ENCODE data around the gene SGSM2.

SGSM2 gene

GRCh38 chr17:2379489-2380225 lies 42.4 kb downstream of the SGSM2 start:
- H3K4me3 ChIP-seq (ENCODE audit: low read length), result no peak overlapping the region
- no peak for DNase-seq (ENCODE audit: low read depth)
- TF ChIP-seq CTCF (conservative IDR thresholded peaks at IDR 0.05; ENCODE audit: low read depth, low read length), result no peak

- no peak for DNase-seq (ENCODE audit: low read depth)
- H3K4me3 ChIP-seq (ENCODE audit: low read length), result no peak overlapping the region
- TF ChIP-seq CTCF (conservative IDR thresholded peaks at IDR 0.05; ENCODE audit: low read depth, low read length), result no peak
Measured at GRCh38 chr17:2380226-2380922, 43.1 kb downstream of the SGSM2 start.

- no peak overlapping the region for H3K4me3 ChIP-seq (ENCODE audit: low read length)
- DNase-seq (ENCODE audit: low read depth), result no peak
- no peak for TF ChIP-seq CTCF (conservative IDR thresholded peaks at IDR 0.05; ENCODE audit: low read depth, low read length)
Measured at GRCh38 chr17:2380950-2381649, 43.8 kb downstream of the SGSM2 start.

- DNase-seq (ENCODE audit: low read depth), result no peak
- no peak overlapping the region for H3K4me3 ChIP-seq (ENCODE audit: low read length)
- no peak for TF ChIP-seq CTCF (conservative IDR thresholded peaks at IDR 0.05; ENCODE audit: low read depth, low read length)
Measured at GRCh38 chr17:2383628-2384167, 46.4 kb downstream of the SGSM2 start.

GRCh38 chr17:2384439-2385127 lies 47.3 kb downstream of the SGSM2 start:
- TF ChIP-seq CTCF (conservative IDR thresholded peaks at IDR 0.05; ENCODE audit: low read depth, low read length), result no peak
- DNase-seq (ENCODE audit: low read depth), result no peak
- H3K4me3 ChIP-seq (ENCODE audit: low read length), result no peak overlapping the region

GRCh38 chr17:2385240-2386210 lies 48.2 kb downstream of the SGSM2 start:
- H3K4me3 ChIP-seq (ENCODE audit: low read length), result no peak overlapping the region
- TF ChIP-seq CTCF (conservative IDR thresholded peaks at IDR 0.05; ENCODE audit: low read depth, low read length), result no peak
- DNase-seq (ENCODE audit: low read depth), result no peak

Data from retinal pigment epithelial cell (primary cell).